Smooth muscle cell (in vitro differentiated cells): ENCODE results near the gene PEMT. TPM values are rescaled to one million over a fixed set of nuclear protein-coding genes. Genes with fewer than 3 reads are reported as not detected.

Experiments
- DNase-seq: peaks from one replicate; lab custom pipeline; 2025; ENCODE audit not compliant: unreplicated experiment; lab: John Stamatoyannopoulos, UW
- H2AFZ ChIP-seq: fragments of 200-600 bp; sonication (generic); 2 replicates; pipeline ENCODE4 v1.6.0; 2016; ENCODE audit warnings: antibody characterized with exemption, low read depth, mild to moderate bottlenecking
- H3F3A ChIP-seq: fragments of 200-600 bp; sonication (generic); 2 replicates; pipeline ENCODE4 v1.6.0; 2017; ENCODE audit warnings: antibody characterized with exemption, low read depth
- H3K27ac ChIP-seq: fragments of 200-600 bp; sonication (generic); 2 replicates; pipeline ENCODE4 v1.5.1; 2016; ENCODE audit warnings: low read depth, mild to moderate bottlenecking
- H3K27me3 ChIP-seq: fragments of 200-600 bp; sonication (generic); 2 replicates; pipeline ENCODE4 v1.6.1; 2016; ENCODE audit warnings: low read depth, mild to moderate bottlenecking
- H3K36me3 ChIP-seq: fragments of 200-600 bp; sonication (generic); 2 replicates; pipeline ENCODE4 v1.5.1; 2016; ENCODE audit warnings: low read depth
- H3K4me1 ChIP-seq: fragments of 200-600 bp; sonication (generic); 2 replicates; pipeline ENCODE4 v1.5.1; 2016; ENCODE audit warnings: low read depth
- H3K4me2 ChIP-seq: fragments of 200-600 bp; sonication (generic); 2 replicates; pipeline ENCODE4 v1.6.0; 2016; ENCODE audit warnings: mild to moderate bottlenecking
- H3K4me3 ChIP-seq: fragments of 200-600 bp; sonication (generic); 2 replicates; pipeline ENCODE4 v1.5.1; 2016; ENCODE audit warnings: mild to moderate bottlenecking
- H3K79me2 ChIP-seq: fragments of 200-600 bp; sonication (generic); 2 replicates; pipeline ENCODE4 v1.6.0; 2016; ENCODE audit warnings: low read depth, mild to moderate bottlenecking
- H3K9ac ChIP-seq: fragments of 200-600 bp; sonication (generic); 2 replicates; pipeline ENCODE4 v1.6.0; 2016; ENCODE audit warnings: low read depth
- H3K9me3 ChIP-seq: fragments of 200-600 bp; sonication (generic); replicated peaks from 2 replicates; pipeline ENCODE4 v1.5.1; 2016; ENCODE audit warnings: low read depth
- H4K20me1 ChIP-seq: fragments of 200-600 bp; sonication (generic); 2 replicates; pipeline ENCODE4 v1.6.0; 2016; ENCODE audit warnings: low read depth
- CTCF ChIP-seq: fragments of 200-600 bp; sonication (generic); IDR thresholded peaks from 2 replicates; pipeline ENCODE4 v1.5.1; 2017; ENCODE audit warnings: borderline replicate concordance, mild to moderate bottlenecking, antibody characterized with exemption; ENCODE audit not compliant: insufficient read depth, poor library complexity, severe bottlenecking
- WGBS: methylation state at CpG from one replicate; pipeline ENCODE4 v1.1.7; 2016; ENCODE audit warnings: low lambda C conversion rate; 5-methylcytosine and 5-hydroxymethylcytosine counted together
- polyA plus RNA-seq: library from polyadenylated mRNA; unstranded; fragments of >200 nt; fragmentation: Nextera tagmentation; extraction: Ambion mirVana; gene quantifications from 2 replicates; pipeline ENCODE4 v1.2.1, GENCODE V29; 2016
- total RNA-seq: library from RNA; depleted of rRNA; stranded (reverse); fragments of >200 nt; gene quantifications from 2 replicates; pipeline ENCODE4 v1.2.3, GENCODE V29; 2014

The PEMT gene
- total and polyA plus RNA-seq, 2 experiments from 2014 or later: 43.8 to 69.9 TPM

DNA sequence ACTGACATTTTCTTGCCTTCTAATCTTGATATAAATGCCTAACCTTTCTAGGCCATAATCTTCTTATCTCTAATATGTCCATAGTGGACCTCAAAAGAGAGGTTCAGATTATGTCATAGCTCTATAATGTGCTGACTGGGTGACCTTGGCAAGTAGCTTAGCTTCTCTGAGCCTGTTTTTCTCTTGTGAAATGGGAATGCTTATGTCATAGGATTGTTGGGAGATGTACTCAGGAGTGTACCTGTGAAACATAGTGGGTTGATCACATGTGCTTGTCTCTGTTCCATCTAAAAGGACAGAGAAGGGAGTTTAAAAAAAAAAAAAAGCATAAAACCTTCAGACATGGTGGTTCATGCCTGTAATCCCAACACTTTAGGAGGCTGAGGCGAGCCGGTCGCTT, 112.3 kb downstream of the PEMT start:
- Histone ChIP-seq H4K20me1 (peaks cover 36% of the 10 kb centered on the region), H3K4me3 (no peak overlapping the region), H3K27ac (no peak overlapping the region), H3K27me3 (no peaks in the 10 kb centered on the region), H3K79me2 (peaks cover 70% of the 10 kb centered on the region), H3K4me1 (peaks cover 11% of the 10 kb centered on the region), H3K9ac (no peak overlapping the region), H3K9me3 (no peaks in the 10 kb centered on the region), H3F3A (no peaks in the 10 kb centered on the region), H3K4me2 (no peak overlapping the region), H2AFZ (no peak overlapping the region), H3K36me3 (no peaks in the 10 kb centered on the region)
- DNase-seq: no peak
- no peak for TF ChIP-seq CTCF
- WGBS: 98% methylated on average over 3 of the region's 3 CpGs

DNA sequence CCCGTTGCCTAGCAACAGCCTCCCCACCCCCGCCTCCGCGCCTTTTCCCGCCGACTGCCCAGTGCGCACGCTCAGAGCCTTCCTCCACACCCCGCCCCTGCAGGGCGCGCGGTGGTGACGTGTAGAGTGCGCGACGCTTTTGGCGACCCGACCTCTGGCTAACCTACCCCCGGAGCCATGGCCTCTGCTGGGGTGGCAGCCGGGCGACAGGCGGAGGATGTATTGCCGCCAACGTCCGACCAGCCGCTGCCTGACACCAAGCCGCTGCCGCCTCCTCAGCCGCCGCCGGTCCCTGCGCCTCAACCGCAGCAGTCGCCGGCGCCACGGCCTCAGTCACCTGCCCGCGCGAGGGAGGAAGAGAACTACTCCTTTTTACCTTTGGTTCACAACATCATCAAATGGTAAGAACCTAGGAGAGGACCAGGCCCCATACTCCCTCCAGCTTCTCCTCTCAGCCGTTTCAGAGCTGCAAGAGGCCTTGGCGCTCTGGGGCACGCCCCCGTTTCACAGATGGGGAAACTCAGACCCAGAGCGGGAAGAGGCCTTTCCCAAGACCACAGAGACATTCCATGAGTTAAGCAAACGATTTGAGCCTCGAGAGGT, 114.5 kb downstream of the PEMT start, which contains the start of gene MED9:
Gene MED9, plus strand, starts transcription at position 136 of the 603 bp plus-strand sequence. Its CDS starts 42 bp downstream, at position 178.
- peaks cover 50% of the 10 kb centered on the region for H3K79me2 ChIP-seq
- no peaks in the 10 kb centered on the region for H3K9me3 ChIP-seq
- peak within 1 kb of the TSS; percentile 97 for H2AFZ ChIP-seq
- peak; percentile 73 for DNase-seq
- H3K9ac ChIP-seq: peak within 1 kb of the TSS; percentile 94
- no peaks in the 10 kb centered on the region for H3K36me3 ChIP-seq
- H4K20me1 ChIP-seq: peaks cover 18% of the 10 kb centered on the region
- no peaks in the 10 kb centered on the region for H3K27me3 ChIP-seq
- H3F3A ChIP-seq: no peaks in the 10 kb centered on the region
- peaks cover 11% of the 10 kb centered on the region for H3K4me1 ChIP-seq
- WGBS: 1% methylated on average over 33 of the region's 47 CpGs
- peak within 1 kb of the TSS; percentile 95 for H3K4me2 ChIP-seq
- peak within 1 kb of the TSS; percentile 90 for H3K4me3 ChIP-seq
- no peak for TF ChIP-seq CTCF
- peak within 1 kb of the TSS; percentile 84 for H3K27ac ChIP-seq

DNA sequence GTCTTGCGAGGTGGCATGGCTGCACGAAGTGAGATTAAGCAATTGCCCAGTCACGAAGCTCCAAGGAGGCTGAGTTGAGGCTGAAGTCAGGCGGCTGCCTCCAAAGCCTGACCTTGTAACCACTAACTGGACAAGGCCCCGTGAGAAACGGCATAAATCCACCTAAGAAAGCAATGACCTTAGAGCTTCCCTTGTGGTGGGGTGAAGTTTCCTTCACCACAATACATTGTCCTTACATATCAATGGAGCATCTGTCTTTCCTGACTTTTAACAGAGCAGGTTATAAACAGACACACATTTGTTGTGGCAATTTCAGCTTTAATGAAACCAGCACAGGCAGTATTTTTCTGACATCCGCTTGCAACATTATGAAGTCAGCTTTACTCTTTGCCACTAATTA, 117.2 kb downstream of the PEMT start:
- Histone ChIP-seq H3F3A (no peaks in the 10 kb centered on the region), H3K27me3 (peaks cover 10% of the 10 kb centered on the region), H3K4me3 (no peak overlapping the region), H2AFZ (no peak overlapping the region), H3K9ac (no peak overlapping the region), H3K4me2 (no peak overlapping the region), H3K9me3 (no peaks in the 10 kb centered on the region), H3K4me1 (peaks cover 11% of the 10 kb centered on the region), H3K36me3 (no peaks in the 10 kb centered on the region), H3K79me2 (peaks cover 25% of the 10 kb centered on the region), H3K27ac (no peak overlapping the region), H4K20me1 (no peaks in the 10 kb centered on the region)
- 86% methylated on average over 7 of the region's 7 CpGs for WGBS
- no peak for TF ChIP-seq CTCF
- DNase-seq: no peak
